ENCODE results near the gene PRKAG2.

Gene PRKAG2

DNA sequence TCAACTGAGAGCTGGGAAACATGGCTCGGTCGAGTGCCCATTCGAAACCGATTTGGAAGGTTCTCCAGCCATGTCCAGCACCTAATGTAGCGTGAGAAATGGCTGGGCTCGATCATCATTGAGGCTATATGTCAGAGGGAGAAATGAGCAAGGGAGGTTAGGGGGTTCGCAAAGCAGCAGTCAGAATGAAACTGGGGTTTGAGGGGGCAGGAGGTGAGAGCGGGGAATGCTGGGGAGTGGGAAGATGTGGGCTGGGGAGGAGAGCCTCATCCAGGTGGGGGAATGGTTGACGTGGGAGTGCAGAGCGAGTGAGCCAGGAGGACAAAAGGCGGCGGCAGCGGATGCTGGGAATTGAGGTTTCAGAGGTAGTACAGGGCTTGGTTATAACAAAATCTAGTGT, 44.5 kb upstream of the PRKAG2 start:
- Histone ChIP-seq H3K4me2 (ENCODE audit: low read length) (no peak overlapping the region), H3K9me3 (ENCODE audit: control insufficient read depth, insufficient read depth, low read length) (no peaks in the 10 kb centered on the region), H3K4me3 (ENCODE audit: low read length) (no peak overlapping the region), H3K27me3 (ENCODE audit: control insufficient read depth, low read length) (peaks cover 11% of the 10 kb centered on the region; the same call in 1 of the 2 replicates), H4K20me1 (ENCODE audit: control insufficient read depth, insufficient read depth, low read depth, low read length) (no peaks in the 10 kb centered on the region), H3K79me2 (ENCODE audit: control insufficient read depth, low read length) (no peaks in the 10 kb centered on the region), H3K4me1 (ENCODE audit: control insufficient read depth, low read length) (no peaks in the 10 kb centered on the region), H3K27ac (ENCODE audit: low read depth, low read length) (no peak overlapping the region), H3F3A (ENCODE audit: control insufficient read depth, insufficient read depth) (no peaks in the 10 kb centered on the region), H3K9me2 (replicated peaks; ENCODE audit: control insufficient read depth, low read length) (no peaks in the 10 kb centered on the region), H3K36me3 (ENCODE audit: control insufficient read depth, low read length) (no peaks in the 10 kb centered on the region)
- no peak for TF ChIP-seq EZH2phosphoT487 (IDR thresholded peaks at IDR 0.05; ENCODE audit: borderline replicate concordance, low read length)
- TF ChIP-seq, protein P1, sequence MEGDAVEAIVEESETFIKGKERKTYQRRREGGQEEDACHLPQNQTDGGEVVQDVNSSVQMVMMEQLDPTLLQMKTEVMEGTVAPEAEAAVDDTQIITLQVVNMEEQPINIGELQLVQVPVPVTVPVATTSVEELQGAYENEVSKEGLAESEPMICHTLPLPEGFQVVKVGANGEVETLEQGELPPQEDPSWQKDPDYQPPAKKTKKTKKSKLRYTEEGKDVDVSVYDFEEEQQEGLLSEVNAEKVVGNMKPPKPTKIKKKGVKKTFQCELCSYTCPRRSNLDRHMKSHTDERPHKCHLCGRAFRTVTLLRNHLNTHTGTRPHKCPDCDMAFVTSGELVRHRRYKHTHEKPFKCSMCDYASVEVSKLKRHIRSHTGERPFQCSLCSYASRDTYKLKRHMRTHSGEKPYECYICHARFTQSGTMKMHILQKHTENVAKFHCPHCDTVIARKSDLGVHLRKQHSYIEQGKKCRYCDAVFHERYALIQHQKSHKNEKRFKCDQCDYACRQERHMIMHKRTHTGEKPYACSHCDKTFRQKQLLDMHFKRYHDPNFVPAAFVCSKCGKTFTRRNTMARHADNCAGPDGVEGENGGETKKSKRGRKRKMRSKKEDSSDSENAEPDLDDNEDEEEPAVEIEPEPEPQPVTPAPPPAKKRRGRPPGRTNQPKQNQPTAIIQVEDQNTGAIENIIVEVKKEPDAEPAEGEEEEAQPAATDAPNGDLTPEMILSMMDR (IDR thresholded peaks at IDR 0.05; ENCODE audit: low read depth, low read length, poor library complexity, severe bottlenecking) = no peak

DNA sequence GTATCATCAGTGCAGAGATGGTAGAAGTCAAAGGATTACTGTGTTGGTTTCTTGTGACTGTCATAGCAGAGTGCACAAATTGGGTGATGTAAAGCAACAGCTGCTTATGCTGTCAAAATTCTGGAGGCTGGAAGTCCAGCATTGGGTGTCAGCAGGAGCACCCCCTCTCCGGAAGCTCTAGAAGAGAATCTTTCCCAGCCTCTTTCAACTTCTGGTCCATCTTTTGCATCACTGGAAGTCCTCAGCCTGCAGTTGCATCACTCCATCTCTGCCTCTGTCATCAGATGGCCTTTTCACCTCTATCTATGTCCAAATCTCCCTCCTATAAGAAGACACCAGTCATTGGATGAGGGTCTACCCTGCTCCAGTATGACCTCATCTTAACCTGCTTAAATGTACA, 43.6 kb upstream of the PRKAG2 start:
- peaks cover 11% of the 10 kb centered on the region; the same call in 1 of the 2 replicates for H3K27me3 ChIP-seq (ENCODE audit: control insufficient read depth, low read length)
- no peaks in the 10 kb centered on the region for H3F3A ChIP-seq (ENCODE audit: control insufficient read depth, insufficient read depth)
- no peaks in the 10 kb centered on the region for H4K20me1 ChIP-seq (ENCODE audit: control insufficient read depth, insufficient read depth, low read depth, low read length)
- H3K79me2 ChIP-seq (ENCODE audit: control insufficient read depth, low read length) = no peaks in the 10 kb centered on the region
- TF ChIP-seq, protein P1 (IDR thresholded peaks at IDR 0.05; ENCODE audit: low read depth, low read length, poor library complexity, severe bottlenecking) = no peak
- no peak for TF ChIP-seq EZH2phosphoT487 (IDR thresholded peaks at IDR 0.05; ENCODE audit: borderline replicate concordance, low read length)
- H3K36me3 ChIP-seq (ENCODE audit: control insufficient read depth, low read length) = no peaks in the 10 kb centered on the region
- H3K9me2 ChIP-seq (replicated peaks; ENCODE audit: control insufficient read depth, low read length) = no peaks in the 10 kb centered on the region
- H3K4me3 ChIP-seq (ENCODE audit: low read length) = no peak overlapping the region
- H3K27ac ChIP-seq (ENCODE audit: low read depth, low read length) = no peak overlapping the region
- H3K4me1 ChIP-seq (ENCODE audit: control insufficient read depth, low read length) = no peaks in the 10 kb centered on the region
- H3K9me3 ChIP-seq (ENCODE audit: control insufficient read depth, insufficient read depth, low read length) = no peaks in the 10 kb centered on the region
- H3K4me2 ChIP-seq (ENCODE audit: low read length) = no peak overlapping the region

DNA sequence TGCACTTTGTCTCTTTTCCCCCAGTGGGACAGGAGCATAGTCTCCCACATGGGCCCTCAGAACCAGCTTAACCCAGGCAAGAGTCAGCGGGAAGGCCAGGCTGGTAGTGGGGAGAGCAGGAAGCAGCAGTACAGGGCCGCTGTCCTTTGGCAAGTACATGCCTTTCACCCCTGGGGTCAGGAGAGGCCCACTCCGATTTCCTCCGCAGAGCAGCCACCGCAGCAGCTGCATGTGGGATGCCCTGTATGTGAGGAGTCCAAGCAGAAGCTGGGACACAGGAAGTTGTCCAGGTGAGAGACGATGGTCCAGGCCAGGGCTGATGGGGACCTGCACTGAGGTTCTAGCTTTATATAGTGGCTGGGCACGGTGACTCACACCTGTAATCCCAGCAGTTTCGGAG, 42.7 kb upstream of the PRKAG2 start:
- Histone ChIP-seq H3K4me2 (ENCODE audit: low read length) (no peak overlapping the region), H3F3A (ENCODE audit: control insufficient read depth, insufficient read depth) (no peaks in the 10 kb centered on the region), H3K27ac (ENCODE audit: low read depth, low read length) (no peak overlapping the region), H3K4me3 (ENCODE audit: low read length) (no peak overlapping the region), H3K27me3 (ENCODE audit: control insufficient read depth, low read length) (peaks cover 14% of the 10 kb centered on the region; the same call in 1 of the 2 replicates), H3K79me2 (ENCODE audit: control insufficient read depth, low read length) (no peaks in the 10 kb centered on the region), H3K36me3 (ENCODE audit: control insufficient read depth, low read length) (no peaks in the 10 kb centered on the region), H3K4me1 (ENCODE audit: control insufficient read depth, low read length) (no peaks in the 10 kb centered on the region), H4K20me1 (ENCODE audit: control insufficient read depth, insufficient read depth, low read depth, low read length) (no peaks in the 10 kb centered on the region), H3K9me3 (ENCODE audit: control insufficient read depth, insufficient read depth, low read length) (no peaks in the 10 kb centered on the region), H3K9me2 (replicated peaks; ENCODE audit: control insufficient read depth, low read length) (no peaks in the 10 kb centered on the region)
- TF ChIP-seq, protein P1 (IDR thresholded peaks at IDR 0.05; ENCODE audit: low read depth, low read length, poor library complexity, severe bottlenecking) = no peak
- no peak for TF ChIP-seq EZH2phosphoT487 (IDR thresholded peaks at IDR 0.05; ENCODE audit: borderline replicate concordance, low read length)

DNA sequence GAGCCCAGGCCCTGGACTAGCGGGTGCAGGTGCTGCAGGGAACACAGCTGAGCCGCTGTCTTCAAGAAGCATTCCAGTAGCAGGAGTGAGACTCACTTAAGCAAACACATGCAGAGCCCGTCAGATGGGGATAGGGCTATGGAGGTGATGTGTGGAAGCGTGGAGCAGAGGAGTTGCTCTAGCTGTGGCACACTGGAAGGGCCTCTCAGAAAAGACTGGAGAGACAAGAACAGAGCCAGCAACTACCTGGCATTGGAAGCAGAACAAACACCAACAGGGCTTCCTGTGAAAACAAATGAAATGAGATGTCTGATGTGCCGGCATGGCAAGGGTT, 41.6 kb upstream of the PRKAG2 start:
- peaks cover 15% of the 10 kb centered on the region; the same call in 1 of the 2 replicates for H3K27me3 ChIP-seq (ENCODE audit: control insufficient read depth, low read length)
- H3K4me3 ChIP-seq (ENCODE audit: low read length) = no peak overlapping the region
- no peak overlapping the region for H3K27ac ChIP-seq (ENCODE audit: low read depth, low read length)
- no peaks in the 10 kb centered on the region for H3F3A ChIP-seq (ENCODE audit: control insufficient read depth, insufficient read depth)
- TF ChIP-seq EZH2phosphoT487 (IDR thresholded peaks at IDR 0.05; ENCODE audit: borderline replicate concordance, low read length) = no peak
- TF ChIP-seq, protein P1 (IDR thresholded peaks at IDR 0.05; ENCODE audit: low read depth, low read length, poor library complexity, severe bottlenecking) = no peak
- H3K9me3 ChIP-seq (ENCODE audit: control insufficient read depth, insufficient read depth, low read length) = no peaks in the 10 kb centered on the region
- H3K4me2 ChIP-seq (ENCODE audit: low read length) = no peak overlapping the region
- no peaks in the 10 kb centered on the region for H3K4me1 ChIP-seq (ENCODE audit: control insufficient read depth, low read length)
- H3K79me2 ChIP-seq (ENCODE audit: control insufficient read depth, low read length) = no peaks in the 10 kb centered on the region
- no peaks in the 10 kb centered on the region for H3K9me2 ChIP-seq (replicated peaks; ENCODE audit: control insufficient read depth, low read length)
- H4K20me1 ChIP-seq (ENCODE audit: control insufficient read depth, insufficient read depth, low read depth, low read length) = no peaks in the 10 kb centered on the region
- no peaks in the 10 kb centered on the region for H3K36me3 ChIP-seq (ENCODE audit: control insufficient read depth, low read length)

Data from DOHH2 (cell line).